ENCODE data around the gene SLC25A22.

SLC25A22 gene

DNA sequence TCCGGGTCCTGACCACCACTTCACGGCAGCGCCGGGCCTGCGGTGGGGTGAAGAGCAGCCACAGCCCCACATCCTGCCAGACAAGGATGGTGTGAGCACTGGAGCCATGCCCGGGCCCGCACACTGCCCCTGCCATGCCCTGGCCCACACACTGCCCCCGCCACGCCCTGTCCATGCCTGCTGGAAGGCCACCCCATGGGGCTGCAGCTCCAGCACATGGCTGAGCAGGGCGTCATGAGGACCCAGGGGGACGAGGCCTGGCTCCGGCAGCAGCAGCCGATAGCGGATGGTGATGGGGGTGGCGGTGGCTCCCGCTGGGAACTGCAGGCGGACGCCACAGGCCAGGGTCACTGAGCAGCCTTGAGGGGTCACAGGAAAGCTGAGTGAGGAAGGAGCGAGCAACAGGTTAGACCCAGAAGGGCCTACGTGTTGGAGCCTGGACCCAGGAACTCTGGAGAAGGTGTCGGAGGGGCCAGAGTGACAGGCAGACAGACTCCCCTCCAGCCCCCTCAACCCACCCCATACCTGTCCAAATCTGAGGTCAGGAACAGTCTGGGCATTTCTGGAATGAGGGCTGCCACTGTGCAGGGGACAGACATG, 4.0 kb upstream of the SLC25A22 start:
- TF ChIP-seq EZH2phosphoT487 (IDR thresholded peaks at IDR 0.05; ENCODE audit: borderline replicate concordance), result no peak
- TF ChIP-seq, protein P1, sequence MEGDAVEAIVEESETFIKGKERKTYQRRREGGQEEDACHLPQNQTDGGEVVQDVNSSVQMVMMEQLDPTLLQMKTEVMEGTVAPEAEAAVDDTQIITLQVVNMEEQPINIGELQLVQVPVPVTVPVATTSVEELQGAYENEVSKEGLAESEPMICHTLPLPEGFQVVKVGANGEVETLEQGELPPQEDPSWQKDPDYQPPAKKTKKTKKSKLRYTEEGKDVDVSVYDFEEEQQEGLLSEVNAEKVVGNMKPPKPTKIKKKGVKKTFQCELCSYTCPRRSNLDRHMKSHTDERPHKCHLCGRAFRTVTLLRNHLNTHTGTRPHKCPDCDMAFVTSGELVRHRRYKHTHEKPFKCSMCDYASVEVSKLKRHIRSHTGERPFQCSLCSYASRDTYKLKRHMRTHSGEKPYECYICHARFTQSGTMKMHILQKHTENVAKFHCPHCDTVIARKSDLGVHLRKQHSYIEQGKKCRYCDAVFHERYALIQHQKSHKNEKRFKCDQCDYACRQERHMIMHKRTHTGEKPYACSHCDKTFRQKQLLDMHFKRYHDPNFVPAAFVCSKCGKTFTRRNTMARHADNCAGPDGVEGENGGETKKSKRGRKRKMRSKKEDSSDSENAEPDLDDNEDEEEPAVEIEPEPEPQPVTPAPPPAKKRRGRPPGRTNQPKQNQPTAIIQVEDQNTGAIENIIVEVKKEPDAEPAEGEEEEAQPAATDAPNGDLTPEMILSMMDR (conservative IDR thresholded peaks at IDR 0.05; ENCODE audit: low read length), result no peak
- no peaks in the 10 kb centered on the region for H3K9me2 ChIP-seq (replicated peaks; ENCODE audit: low read depth, low read length)
- H3K79me2 ChIP-seq (ENCODE audit: insufficient read depth, low read length), result peaks cover 23% of the 10 kb centered on the region; the same call in 1 of the 2 replicates
- no peaks in the 10 kb centered on the region; the same call in 1 of the 2 replicates for H3F3A ChIP-seq (ENCODE audit: low read depth)
- H4K20me1 ChIP-seq (ENCODE audit: insufficient read depth, low read length, poor library complexity, severe bottlenecking), result peaks cover 7% of the 10 kb centered on the region
- H3K4me1 ChIP-seq (ENCODE audit: insufficient read depth, low read length, poor library complexity, severe bottlenecking), result peaks cover 18% of the 10 kb centered on the region
- H3K27me3 ChIP-seq (ENCODE audit: insufficient read depth, low read length, poor library complexity, severe bottlenecking), result no peaks in the 10 kb centered on the region
- H2AFZ ChIP-seq (ENCODE audit: low read length), result no peak overlapping the region
- H3K4me3 ChIP-seq (ENCODE audit: low read length, poor library complexity, severe bottlenecking), result no peak overlapping the region
- H3K4me2 ChIP-seq (ENCODE audit: low read depth, low read length, poor library complexity, severe bottlenecking), result no peak overlapping the region
- no peaks in the 10 kb centered on the region for H3K9me3 ChIP-seq (ENCODE audit: insufficient read depth, low read depth, low read length)
- H3K9ac ChIP-seq (ENCODE audit: low read depth, low read length, poor library complexity, severe bottlenecking), result no peak overlapping the region
- no peaks in the 10 kb centered on the region for H3K36me3 ChIP-seq (ENCODE audit: insufficient read depth, low read length)

DNA sequence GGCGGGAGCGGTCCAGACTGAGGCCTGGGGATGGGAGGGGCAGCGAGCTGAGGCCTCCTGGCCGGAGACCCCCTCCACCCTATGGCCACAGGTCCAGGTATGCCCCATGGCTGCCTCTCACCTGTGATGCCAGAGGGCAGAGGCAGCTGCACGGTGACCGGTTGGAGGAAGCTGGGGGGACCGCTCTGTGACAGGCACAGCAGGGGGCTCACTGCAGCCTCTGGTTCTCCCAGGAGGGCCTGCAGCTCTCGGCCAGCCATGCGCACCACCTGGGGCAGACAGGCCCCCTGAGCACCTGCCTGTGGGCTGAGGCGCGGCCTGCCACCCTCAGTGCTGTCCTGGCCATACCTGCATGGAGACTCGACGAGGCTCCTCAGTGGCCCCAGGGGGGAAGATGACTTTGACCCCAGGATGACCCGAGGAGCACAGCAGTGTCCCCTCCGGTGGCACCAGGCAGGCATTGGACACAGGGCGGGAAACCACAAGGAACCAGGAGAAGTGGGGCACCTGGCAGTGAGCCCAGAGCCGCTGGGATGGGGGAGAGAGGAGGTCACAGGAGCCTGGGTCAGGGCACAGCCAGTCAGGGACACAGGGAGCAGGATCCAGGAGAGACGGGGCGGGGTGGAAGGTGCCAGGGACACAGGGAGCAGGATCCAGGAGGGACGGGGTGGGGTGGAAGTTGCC, 3.2 kb upstream of the SLC25A22 start:
- H3K4me1 ChIP-seq (ENCODE audit: insufficient read depth, low read length, poor library complexity, severe bottlenecking), result peaks cover 27% of the 10 kb centered on the region
- peaks cover 16% of the 10 kb centered on the region for H4K20me1 ChIP-seq (ENCODE audit: insufficient read depth, low read length, poor library complexity, severe bottlenecking)
- H2AFZ ChIP-seq (ENCODE audit: low read length), result no peak overlapping the region

DNA sequence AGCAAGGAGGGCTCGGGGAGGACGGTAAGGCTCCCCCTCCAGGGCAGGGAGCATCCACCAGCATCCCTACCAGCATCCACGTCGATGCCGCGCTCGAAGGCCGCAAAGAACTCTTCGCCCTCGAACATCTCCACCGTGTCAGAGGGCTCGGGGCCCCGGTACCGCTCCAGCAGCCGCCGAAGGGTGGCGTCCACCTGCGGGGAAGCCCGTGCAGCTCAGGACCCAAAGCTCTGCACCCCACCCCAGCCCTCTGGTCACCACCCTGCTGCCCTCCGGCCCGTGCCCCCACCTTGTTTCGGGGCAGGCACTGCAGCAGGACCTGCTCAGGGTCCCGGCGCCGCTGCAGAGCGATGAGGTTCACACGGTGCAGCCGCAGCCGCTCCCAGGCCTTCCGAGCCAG, 2.4 kb upstream of the SLC25A22 start:
- Histone ChIP-seq H3K4me1 (ENCODE audit: insufficient read depth, low read length, poor library complexity, severe bottlenecking) (peaks cover 25% of the 10 kb centered on the region), H3F3A (ENCODE audit: low read depth) (peaks cover 3% of the 10 kb centered on the region; the same call in 1 of the 2 replicates), H3K36me3 (ENCODE audit: insufficient read depth, low read length) (no peaks in the 10 kb centered on the region), H3K79me2 (ENCODE audit: insufficient read depth, low read length) (peaks cover 32% of the 10 kb centered on the region; the same call in 1 of the 2 replicates), H4K20me1 (ENCODE audit: insufficient read depth, low read length, poor library complexity, severe bottlenecking) (peaks cover 21% of the 10 kb centered on the region), H3K4me3 (ENCODE audit: low read length, poor library complexity, severe bottlenecking) (no peak overlapping the region), H3K9me2 (replicated peaks; ENCODE audit: low read depth, low read length) (no peaks in the 10 kb centered on the region), H3K9ac (ENCODE audit: low read depth, low read length, poor library complexity, severe bottlenecking) (no peak overlapping the region), H3K9me3 (ENCODE audit: insufficient read depth, low read depth, low read length) (no peaks in the 10 kb centered on the region), H3K4me2 (ENCODE audit: low read depth, low read length, poor library complexity, severe bottlenecking) (no peak overlapping the region), H3K27me3 (ENCODE audit: insufficient read depth, low read length, poor library complexity, severe bottlenecking) (no peaks in the 10 kb centered on the region), H2AFZ (ENCODE audit: low read length) (no peak overlapping the region)
- no peak for TF ChIP-seq EZH2phosphoT487 (IDR thresholded peaks at IDR 0.05; ENCODE audit: borderline replicate concordance)
- TF ChIP-seq, protein P1 (conservative IDR thresholded peaks at IDR 0.05; ENCODE audit: low read length), result no peak

More for the DNA sequence above, 3.2 kb upstream of the SLC25A22 start:
- H3K4me2 ChIP-seq (ENCODE audit: low read depth, low read length, poor library complexity, severe bottlenecking), result no peak overlapping the region
- no peak overlapping the region for H3K9ac ChIP-seq (ENCODE audit: low read depth, low read length, poor library complexity, severe bottlenecking)
- no peak overlapping the region for H3K4me3 ChIP-seq (ENCODE audit: low read length, poor library complexity, severe bottlenecking)
- H3K79me2 ChIP-seq (ENCODE audit: insufficient read depth, low read length), result peaks cover 32% of the 10 kb centered on the region; the same call in 1 of the 2 replicates
- H3K9me3 ChIP-seq (ENCODE audit: insufficient read depth, low read depth, low read length), result no peaks in the 10 kb centered on the region
- H3F3A ChIP-seq (ENCODE audit: low read depth), result peaks cover 3% of the 10 kb centered on the region; the same call in 1 of the 2 replicates
- H3K9me2 ChIP-seq (replicated peaks; ENCODE audit: low read depth, low read length), result no peaks in the 10 kb centered on the region
- no peaks in the 10 kb centered on the region for H3K36me3 ChIP-seq (ENCODE audit: insufficient read depth, low read length)
- H3K27me3 ChIP-seq (ENCODE audit: insufficient read depth, low read length, poor library complexity, severe bottlenecking), result no peaks in the 10 kb centered on the region
- TF ChIP-seq, protein P1 (conservative IDR thresholded peaks at IDR 0.05; ENCODE audit: low read length), result no peak
- TF ChIP-seq EZH2phosphoT487 (IDR thresholded peaks at IDR 0.05; ENCODE audit: borderline replicate concordance), result no peak

All from Loucy (cell line).